Activated naive CD4-positive, alpha-beta T cell treated with anti-CD3 and anti-CD28 coated beads, Interleukin-2, amount 10 ng/mL, durations not matched to agents 5 hours and 36 hours (primary cell): Measurements from ENCODE around the gene MPPED1. TPM values are rescaled to one million over a fixed set of nuclear protein-coding genes. Genes with fewer than 3 reads are reported as not detected.

Experiments
- total RNA-seq, 2 experiments: library from RNA; stranded (reverse); gene quantifications; one replicate each; pipeline ENCODE4 v1.2.3, GENCODE V29; 2021

MPPED1 gene
- not detected for total RNA-seq

GRCh38 chr22:43411869-43412807 is at the start of gene MPPED1:
Gene MPPED1, plus strand, starts transcription at chr22:43412014. Its CDS starts 12,972 bp downstream, at chr22:43424986.

Other genes with a start within 250 kb of the MPPED1 start
- 10 to 100 TPM; 40.4 to 41.4 TPM for gene TTLL12, start 224.9 kb upstream of the MPPED1 start, total RNA-seq
- gene SCUBE1, start 68.6 kb upstream of the MPPED1 start, total RNA-seq: not detected